GM18508 (cell line): ENCODE measurements around the gene LRFN4.

Source experiments
- ATAC-seq: cut with Tn5 transposase; IDR thresholded peaks from one replicate; pipeline ENCODE4 v1.9.1; 2021; ENCODE audit warnings: moderate number of reproducible peaks; ENCODE audit not compliant: insufficient read depth, unreplicated experiment

Gene LRFN4

GRCh38 chr11:66868726-66869566, 12.1 kb downstream of the LRFN4 start:
- no peak for ATAC-seq

- no peak for ATAC-seq
Observed at GRCh38 chr11:66869567-66869870, 12.7 kb downstream of the LRFN4 start.

GRCh38 chr11:66870131-66870530, 13.3 kb downstream of the LRFN4 start:
- ATAC-seq = no peak

GRCh38 chr11:66870616-66871520, 14.0 kb downstream of the LRFN4 start:
- ATAC-seq = no peak

- ATAC-seq = no peak
Observed at GRCh38 chr11:66871521-66871901, 14.6 kb downstream of the LRFN4 start.

GRCh38 chr11:66874232-66874631, 17.4 kb downstream of the LRFN4 start:
- ATAC-seq = no peak

- no peak for ATAC-seq
Observed at GRCh38 chr11:66875378-66875777, 18.5 kb downstream of the LRFN4 start.

- no peak for ATAC-seq
Observed at GRCh38 chr11:66877588-66878385, 20.9 kb downstream of the LRFN4 start.

GRCh38 chr11:66878474-66878873, 21.6 kb downstream of the LRFN4 start:
- ATAC-seq = no peak

GRCh38 chr11:66879000-66879399, 22.1 kb downstream of the LRFN4 start:
- ATAC-seq = no peak

GRCh38 chr11:66879583-66879982, 22.7 kb downstream of the LRFN4 start:
- ATAC-seq = no peak

GRCh38 chr11:66879999-66880398, 23.1 kb downstream of the LRFN4 start:
- ATAC-seq = no peak

GRCh38 chr11:66880496-66881450, 23.9 kb downstream of the LRFN4 start:
- no peak for ATAC-seq

GRCh38 chr11:66881451-66881835, 24.6 kb downstream of the LRFN4 start:
- no peak for ATAC-seq

- ATAC-seq = no peak
Observed at GRCh38 chr11:66881927-66882452, 25.1 kb downstream of the LRFN4 start.

- ATAC-seq = no peak
Observed at GRCh38 chr11:66882561-66883015, 25.7 kb downstream of the LRFN4 start.

GRCh38 chr11:66883016-66883965, 26.4 kb downstream of the LRFN4 start:
- ATAC-seq = no peak

- ATAC-seq = no peak
Observed at GRCh38 chr11:66884443-66884842, 27.6 kb downstream of the LRFN4 start.
